ENCODE measurements around the gene DOCK3. TPM values are rescaled to one million over a fixed set of nuclear protein-coding genes. Genes with fewer than 3 reads are reported as not detected.
"Not testable (repeated sequence)": the region's sequence is repeated elsewhere in the genome, so short reads cannot be mapped to it uniquely, and the experiment has no call there.

The DOCK3 gene
- polyA plus RNA-seq, 1 donor from 2014 or later, result 15.6 TPM

GRCh38 chr3:51307458-51307857, 632.7 kb downstream of the DOCK3 start:
- Histone ChIP-seq H3K27ac (ENCODE audit: low read length) (no peak overlapping the region), H3K4me3 (ENCODE audit: low read length) (no peak overlapping the region), H3K9me2 (ENCODE audit: insufficient read depth, low read length) (no peaks in the 10 kb centered on the region), H4K20me1 (ENCODE audit: insufficient read depth) (no peaks in the 10 kb centered on the region), H3K79me2 (replicated peaks; ENCODE audit: insufficient read depth, low read length) (no peaks in the 10 kb centered on the region), H3F3A (ENCODE audit: insufficient read depth, low read length, poor library complexity, severe bottlenecking) (no peaks in the 10 kb centered on the region), H3K9ac (ENCODE audit: low read length) (no peak overlapping the region), H3K36me3 (ENCODE audit: insufficient read depth, low read length) (peaks cover 4% of the 10 kb centered on the region), H3K4me2 (ENCODE audit: low read length) (no peak overlapping the region), H3K9me3 (ENCODE audit: low read length) (no peaks in the 10 kb centered on the region), H3K27me3 (ENCODE audit: insufficient read depth, low read depth, low read length) (no peaks in the 10 kb centered on the region), H2AFZ (ENCODE audit: low read depth, low read length) (no peak overlapping the region)
- TF ChIP-seq TAF1 (IDR thresholded peaks at IDR 0.05; ENCODE audit: low read depth) (no peak), REST (IDR thresholded peaks at IDR 0.05; ENCODE audit: borderline replicate concordance) (no peak), RAD21 (conservative IDR thresholded peaks at IDR 0.05) (no peak), SMC3 (conservative IDR thresholded peaks at IDR 0.05; ENCODE audit: poor library complexity) (no peak), EP300 (conservative IDR thresholded peaks at IDR 0.05; ENCODE audit: poor library complexity, severe bottlenecking) (no peak), EZH2 (IDR thresholded peaks at IDR 0.05; ENCODE audit: borderline replicate concordance, insufficient read depth, low read length, poor library complexity, severe bottlenecking) (no peak), CTCF (IDR thresholded peaks at IDR 0.05; ENCODE audit: poor library complexity, severe bottlenecking) (no peak), POLR2AphosphoS5 (IDR thresholded peaks at IDR 0.05) (no peak), MXI1 (conservative IDR thresholded peaks at IDR 0.05; ENCODE audit: poor library complexity, severe bottlenecking) (no peak)

- H4K20me1 ChIP-seq (ENCODE audit: insufficient read depth); H2AFZ ChIP-seq (ENCODE audit: low read depth, low read length); H3K9ac ChIP-seq (ENCODE audit: low read length); H3K79me2 ChIP-seq (replicated peaks; ENCODE audit: insufficient read depth, low read length); H3F3A ChIP-seq (ENCODE audit: insufficient read depth, low read length, poor library complexity, severe bottlenecking); H3K36me3 ChIP-seq (ENCODE audit: insufficient read depth, low read length); H3K9me3 ChIP-seq (ENCODE audit: low read length); H3K27ac ChIP-seq (ENCODE audit: low read length); H3K4me2 ChIP-seq (ENCODE audit: low read length); H3K4me3 ChIP-seq (ENCODE audit: low read length); H3K27me3 ChIP-seq (ENCODE audit: insufficient read depth, low read depth, low read length); H3K9me2 ChIP-seq (ENCODE audit: insufficient read depth, low read length): not testable (repeated sequence)
Observed at GRCh38 chr3:51307945-51308607, 633.3 kb downstream of the DOCK3 start.

Measured in neural cell (in vitro differentiated cells).